Suppressor macrophage (primary cell): Measurements from ENCODE around the gene S100A2.
"Not testable (repeated sequence)": the region's sequence is repeated elsewhere in the genome, so short reads cannot be mapped to it uniquely, and the experiment has no call there.

Source experiments
- DNase-seq, 4 experiments: peaks; one replicate each; pipeline ENCODE4 v3.0.0-alpha.2; 2020 to 2022

The S100A2 gene

GRCh38 chr1:153588482-153588881 lies 22.8 kb upstream of the S100A2 start:
- DNase-seq = no peak

GRCh38 chr1:153588033-153588432 lies 22.4 kb upstream of the S100A2 start:
- not testable (repeated sequence) for DNase-seq

- no peak for DNase-seq
Observed at GRCh38 chr1:153587314-153587713, 21.7 kb upstream of the S100A2 start.

- DNase-seq = no peak
Observed at GRCh38 chr1:153586347-153586746, 20.7 kb upstream of the S100A2 start.

GRCh38 chr1:153585006-153585405 lies 19.4 kb upstream of the S100A2 start:
- peak in 2 of 4 experiments; percentile 50 to 54 for DNase-seq

- DNase-seq = no peak
Observed at GRCh38 chr1:153583976-153584375, 18.3 kb upstream of the S100A2 start.

- DNase-seq = not testable (repeated sequence)
Observed at GRCh38 chr1:153583514-153583913, 17.9 kb upstream of the S100A2 start.

GRCh38 chr1:153582836-153583235 lies 17.2 kb upstream of the S100A2 start:
- not testable (repeated sequence) for DNase-seq

- no peak for DNase-seq
Observed at GRCh38 chr1:153578936-153579335, 13.3 kb upstream of the S100A2 start.

GRCh38 chr1:153578490-153578889 lies 12.8 kb upstream of the S100A2 start:
- no peak for DNase-seq

- DNase-seq = no peak
Observed at GRCh38 chr1:153577624-153578051, 12.0 kb upstream of the S100A2 start.

GRCh38 chr1:153577138-153577537 lies 11.5 kb upstream of the S100A2 start:
- peak in 1 of 4 experiments; percentile 30 for DNase-seq

- DNase-seq = not testable (repeated sequence)
Observed at GRCh38 chr1:153575497-153575896, 9.9 kb upstream of the S100A2 start.

GRCh38 chr1:153575081-153575491 lies 9.4 kb upstream of the S100A2 start:
- DNase-seq = not testable (repeated sequence)

- peak; percentile 22 to 73 (median 62) for DNase-seq
Observed at GRCh38 chr1:153573351-153573750, 7.7 kb upstream of the S100A2 start.

GRCh38 chr1:153572569-153573015 lies 6.9 kb upstream of the S100A2 start:
- DNase-seq = peak; percentile 77 to 89 (median 87)

- no peak for DNase-seq
Observed at GRCh38 chr1:153571706-153572105, 6.1 kb upstream of the S100A2 start.

- DNase-seq = no peak
Observed at GRCh38 chr1:153570874-153571273, 5.2 kb upstream of the S100A2 start.

GRCh38 chr1:153569465-153569864 lies 3.8 kb upstream of the S100A2 start:
- no peak for DNase-seq

- DNase-seq = peak; percentile 81 to 92 (median 90)
Observed at GRCh38 chr1:153568367-153569099, 2.9 kb upstream of the S100A2 start.

GRCh38 chr1:153567621-153568366 lies 2.1 kb upstream of the S100A2 start:
- DNase-seq = peak in 2 of 4 experiments; percentile 51 to 53

- DNase-seq = peak; percentile 95 to 97 (median 96)
Observed at GRCh38 chr1:153566414-153567371, 1.0 kb upstream of the S100A2 start.

GRCh38 chr1:153563991-153564390 lies 1.7 kb downstream of the S100A2 start:
- no peak for DNase-seq
